Measurements from ENCODE around the gene TMEM52B. TPM values are rescaled to one million over a fixed set of nuclear protein-coding genes. Genes with fewer than 3 reads are reported as not detected.

Gene TMEM52B
- total and polyA plus RNA-seq, 2 experiments from 2014 or later, result not detected

GRCh38 chr12:10190558-10191388 is 11.9 kb downstream of the TMEM52B start:
- no peaks in the 10 kb centered on the region for H3K36me3 Mint-ChIP-seq (ENCODE audit: low read depth)
- TF ChIP-seq CTCF (conservative IDR thresholded peaks at IDR 0.05; ENCODE audit: low read depth in 2 of 2) (peak; percentile 70 to 85), CREB1 (CRISPR knock-in tag; IDR thresholded peaks at IDR 0.05; ENCODE audit: low read depth) (no peak)
- peaks cover 20% of the 10 kb centered on the region for H3K4me1 Mint-ChIP-seq
- H3K27ac Mint-ChIP-seq, result no peak overlapping the region
- peak overlapping the region; percentile 20; the same call in 1 of the 2 replicates for H3K27ac ChIP-seq (ENCODE audit: low read depth)
- DNase-seq (ENCODE audit: low spot score) (peak; percentile 83), ATAC-seq (peak; percentile 99)
- peaks cover 10% of the 10 kb centered on the region; the same call in 1 of the 2 replicates for H3K4me1 ChIP-seq (ENCODE audit: insufficient read depth)
- no peak overlapping the region for H3K4me2 ChIP-seq
- H3K79me2 ChIP-seq (replicated peaks; ENCODE audit: insufficient read depth), result no peaks in the 10 kb centered on the region
- no peak overlapping the region for H3K4me3 ChIP-seq
- H2AFZ ChIP-seq, result no peak overlapping the region
- H3K27me3 ChIP-seq (ENCODE audit: insufficient read depth), result no peaks in the 10 kb centered on the region
- H3K9me3 Mint-ChIP-seq, result no peaks in the 10 kb centered on the region
- H3K27me3 Mint-ChIP-seq (ENCODE audit: insufficient read depth, low read depth, poor library complexity), result peaks cover 4% of the 10 kb centered on the region
- H3K9me2 ChIP-seq (ENCODE audit: insufficient read depth), result no peaks in the 10 kb centered on the region
- no peaks in the 10 kb centered on the region for H3F3A ChIP-seq (replicated peaks; ENCODE audit: low read depth)
- no peaks in the 10 kb centered on the region for H4K20me1 ChIP-seq (replicated peaks; ENCODE audit: insufficient read depth)
- H3K4me3 Mint-ChIP-seq, result no peak overlapping the region
- H3K36me3 ChIP-seq (ENCODE audit: insufficient read depth), result no peaks in the 10 kb centered on the region

- peaks cover 10% of the 10 kb centered on the region; the same call in 1 of the 2 replicates for H3K4me1 ChIP-seq (ENCODE audit: insufficient read depth)
- no peaks in the 10 kb centered on the region for H3F3A ChIP-seq (replicated peaks; ENCODE audit: low read depth)
- Mint-ChIP-seq H3K4me3 (no peak overlapping the region), H3K36me3 (ENCODE audit: low read depth) (no peaks in the 10 kb centered on the region), H3K4me1 (peaks cover 20% of the 10 kb centered on the region), H3K9me3 (no peaks in the 10 kb centered on the region), H3K27me3 (ENCODE audit: insufficient read depth, low read depth, poor library complexity) (peaks cover 8% of the 10 kb centered on the region), H3K27ac (no peak overlapping the region)
- peak overlapping the region; percentile 20 for H3K27ac ChIP-seq (ENCODE audit: low read depth)
- no peaks in the 10 kb centered on the region for H3K79me2 ChIP-seq (replicated peaks; ENCODE audit: insufficient read depth)
- ATAC-seq (no peak), DNase-seq (ENCODE audit: low spot score) (peak; percentile 27)
- no peaks in the 10 kb centered on the region for H3K36me3 ChIP-seq (ENCODE audit: insufficient read depth)
- no peak overlapping the region for H3K4me2 ChIP-seq
- no peaks in the 10 kb centered on the region for H4K20me1 ChIP-seq (replicated peaks; ENCODE audit: insufficient read depth)
- H3K9me2 ChIP-seq (ENCODE audit: insufficient read depth), result no peaks in the 10 kb centered on the region
- H3K27me3 ChIP-seq (ENCODE audit: insufficient read depth), result no peaks in the 10 kb centered on the region
- TF ChIP-seq JUNB (IDR thresholded peaks at IDR 0.05; ENCODE audit: unreplicated experiment) (no peak), EZH2 (IDR thresholded peaks at IDR 0.05; ENCODE audit: low read depth, unreplicated experiment) (no peak), CREB1 (CRISPR knock-in tag; IDR thresholded peaks at IDR 0.05; ENCODE audit: low read depth) (no peak), POLR2AphosphoS5 (IDR thresholded peaks at IDR 0.05; ENCODE audit: low read depth) (no peak), REST (IDR thresholded peaks at IDR 0.05; ENCODE audit: unreplicated experiment) (no peak), ETS1 (IDR thresholded peaks at IDR 0.05) (no peak), EZH2phosphoT487 (IDR thresholded peaks at IDR 0.05; ENCODE audit: unreplicated experiment) (no peak), ZNF114 (CRISPR knock-in tag; IDR thresholded peaks at IDR 0.05) (no peak), NANOG (IDR thresholded peaks at IDR 0.05; ENCODE audit: borderline replicate concordance) (no peak), ZNF331 (CRISPR knock-in tag; IDR thresholded peaks at IDR 0.05; ENCODE audit: low read depth) (no peak)
- H2AFZ ChIP-seq, result no peak overlapping the region
- H3K4me3 ChIP-seq, result no peak overlapping the region
Measured at GRCh38 chr12:10191865-10192264, 13.0 kb downstream of the TMEM52B start.

All from GM23338 (cell line).